ENCODE measurements around the gene GREB1L.

The GREB1L gene

DNA sequence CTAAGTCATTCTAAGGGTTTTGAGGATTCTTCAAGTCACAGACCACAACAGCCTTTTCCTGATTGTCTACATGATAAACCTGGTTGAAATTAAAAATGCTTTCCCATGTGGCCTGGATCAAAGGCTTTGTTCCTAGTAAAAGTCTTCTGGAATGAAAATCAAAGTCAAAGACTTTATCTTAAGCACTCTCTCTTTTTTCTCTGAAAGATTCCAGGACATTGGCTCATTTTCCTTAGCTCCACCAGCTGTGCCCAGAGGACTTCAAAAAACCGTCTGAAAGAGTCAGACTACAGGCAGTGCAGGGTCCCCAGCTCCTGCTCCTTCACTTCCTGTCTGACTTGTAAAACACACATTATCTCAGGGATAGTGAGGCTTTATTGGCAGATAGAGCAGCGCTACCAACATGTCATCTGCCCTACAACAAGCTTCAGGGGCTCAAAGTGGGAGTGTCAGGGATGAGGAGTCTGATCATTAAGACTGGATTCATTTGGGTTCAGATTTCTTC lies 210.3 kb downstream of the GREB1L start:
- DNase-seq, result no peak

DNA sequence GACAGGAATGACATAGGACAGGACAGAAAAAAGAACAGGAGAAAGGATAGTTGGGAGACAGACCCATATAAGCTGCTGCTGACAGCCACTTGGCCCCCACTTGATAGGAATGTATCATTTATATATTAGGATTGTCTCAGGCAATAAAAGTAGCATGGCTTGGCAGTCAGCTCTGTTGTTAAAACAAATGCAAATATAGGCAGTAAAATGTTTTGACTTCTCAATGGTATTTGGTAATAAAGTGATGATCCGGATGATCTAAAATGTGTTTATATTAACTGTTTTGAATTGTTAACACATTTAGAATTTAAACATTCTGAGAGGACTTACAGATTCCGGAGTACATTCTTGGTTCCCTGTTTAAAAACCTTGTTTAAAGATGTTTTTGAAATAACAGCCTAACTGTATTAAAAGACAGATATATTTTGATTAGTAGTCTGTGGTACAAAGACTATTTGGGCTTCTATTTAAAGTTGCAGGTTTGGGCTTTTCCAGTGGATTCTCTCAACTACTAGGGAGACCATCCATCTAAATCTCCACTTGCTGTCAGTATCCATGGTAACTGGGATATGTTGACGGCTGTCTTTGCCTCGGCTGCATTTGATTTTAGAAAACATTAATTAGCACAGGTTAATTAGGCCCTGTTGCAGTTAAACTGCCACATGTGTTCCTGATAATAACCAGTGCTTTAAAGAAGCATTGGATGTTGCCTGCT lies 210.9 kb downstream of the GREB1L start:
- no peak for DNase-seq

- no peak for DNase-seq
Measured at GRCh38 chr18:21453511-21453901, 211.5 kb downstream of the GREB1L start.

- no peak for DNase-seq
Measured at GRCh38 chr18:21454725-21455124, 212.7 kb downstream of the GREB1L start.

DNA sequence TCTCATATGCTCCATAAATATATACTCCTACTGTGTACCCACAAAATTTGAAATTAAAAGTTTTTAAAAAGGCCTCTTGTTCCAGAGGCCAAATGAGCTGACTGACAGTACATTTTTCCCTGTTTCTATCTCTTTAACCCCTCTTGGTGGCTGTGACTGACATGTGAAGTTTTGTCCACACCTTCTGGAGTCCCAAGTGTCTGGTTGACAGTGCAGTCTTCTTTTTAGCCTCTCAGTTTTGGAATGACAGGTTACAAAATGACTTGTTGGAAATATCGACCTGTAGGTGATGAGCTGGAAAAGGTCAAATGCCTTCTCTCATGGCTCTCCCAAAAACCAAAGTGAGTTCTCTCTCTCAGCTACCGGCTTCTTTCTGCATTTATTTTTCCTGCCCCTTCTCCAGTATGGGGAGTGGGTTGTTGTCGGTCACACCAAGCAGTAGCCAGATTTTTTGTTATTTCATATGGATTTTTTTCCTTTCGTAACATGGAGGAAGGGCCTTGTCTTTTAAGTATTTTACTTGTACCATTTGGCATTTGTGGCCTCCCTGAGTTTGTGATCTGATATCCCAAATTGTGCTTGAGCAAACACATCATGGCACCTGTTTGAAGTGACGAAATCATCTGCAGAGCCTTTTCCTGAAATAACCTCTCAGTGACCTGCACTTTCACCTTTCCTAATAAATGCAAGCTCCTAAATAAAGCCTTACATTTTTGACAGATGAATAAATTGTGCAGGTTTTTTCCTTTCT lies 214.6 kb downstream of the GREB1L start:
- no peak for DNase-seq

GRCh38 chr18:21457179-21457535 lies 215.1 kb downstream of the GREB1L start:
- DNase-seq, result no peak

DNA sequence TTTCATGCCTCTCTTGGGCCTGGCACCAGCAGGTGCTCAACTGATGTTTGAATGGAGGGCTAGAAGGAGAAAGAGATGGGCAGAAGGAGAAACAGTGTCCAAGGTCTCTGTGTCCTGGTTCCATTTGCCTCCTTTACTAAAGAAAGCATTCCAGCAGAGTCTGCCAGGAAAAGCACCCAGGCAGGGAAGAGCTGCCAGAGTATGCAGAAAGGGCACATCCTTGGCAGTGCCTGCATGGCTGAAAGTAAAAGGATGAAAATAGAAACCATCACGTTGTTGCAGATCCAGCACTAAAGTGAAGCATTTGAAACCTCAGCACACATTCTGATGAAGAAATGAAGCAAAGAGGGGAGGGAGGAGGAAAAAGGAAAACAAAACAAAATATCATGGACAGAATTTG lies 216.3 kb downstream of the GREB1L start:
- no peak for DNase-seq

- no peak for DNase-seq
Measured at GRCh38 chr18:21458788-21459187, 216.8 kb downstream of the GREB1L start.

GRCh38 chr18:21459706-21460286 lies 217.8 kb downstream of the GREB1L start:
- no peak for DNase-seq

- DNase-seq, result no peak
Measured at GRCh38 chr18:21461460-21461859, 219.4 kb downstream of the GREB1L start.

DNA sequence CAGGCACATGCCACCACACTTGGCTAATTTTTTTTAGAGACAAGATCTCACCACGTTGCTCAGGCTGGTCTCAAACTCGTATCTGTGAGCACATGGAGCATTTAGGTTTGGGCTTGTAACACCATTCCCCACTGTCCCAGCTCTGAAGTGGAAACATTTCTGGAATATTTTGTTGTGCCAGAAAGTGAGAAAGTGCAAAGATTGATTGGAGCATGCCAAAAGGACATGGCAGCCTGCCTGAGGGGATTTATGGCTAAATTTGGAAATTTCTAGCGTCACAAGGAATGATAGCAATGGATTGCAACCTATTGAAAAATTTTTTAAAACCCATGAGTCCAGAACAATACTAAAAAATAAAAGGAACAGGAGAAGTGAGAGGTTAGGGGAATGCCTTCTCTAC lies 221.7 kb downstream of the GREB1L start:
- no peak for DNase-seq

DNA sequence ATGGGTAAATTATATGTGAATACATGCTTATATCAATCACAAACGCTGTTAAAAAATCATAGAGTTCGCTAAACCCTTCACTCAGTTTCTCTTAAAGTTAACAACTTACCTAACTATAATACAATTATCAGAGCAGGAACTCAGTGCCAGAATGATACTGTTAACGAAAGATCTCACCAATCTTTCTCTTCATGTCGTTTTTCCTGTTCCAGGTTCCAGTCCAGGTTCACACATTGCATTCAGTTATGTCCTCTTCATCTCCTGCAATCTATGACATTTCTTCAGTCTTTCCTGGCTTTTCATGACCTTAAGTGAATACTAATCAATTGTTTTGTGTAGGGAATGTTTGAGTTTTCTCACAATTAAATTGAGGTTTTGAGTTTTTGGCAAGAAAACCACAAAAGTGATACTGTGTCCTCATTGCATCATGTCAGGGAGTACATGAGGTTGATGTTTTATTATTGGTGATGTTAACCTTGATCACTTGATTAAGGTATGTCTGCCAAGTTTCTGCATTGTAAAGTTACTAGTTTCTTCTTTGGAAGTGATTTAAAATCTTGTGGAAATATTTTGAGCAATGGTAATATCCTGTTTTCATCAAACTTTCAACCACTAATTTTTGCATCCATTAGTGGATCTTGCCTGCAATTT lies 226.6 kb downstream of the GREB1L start:
- no peak for DNase-seq

DNA sequence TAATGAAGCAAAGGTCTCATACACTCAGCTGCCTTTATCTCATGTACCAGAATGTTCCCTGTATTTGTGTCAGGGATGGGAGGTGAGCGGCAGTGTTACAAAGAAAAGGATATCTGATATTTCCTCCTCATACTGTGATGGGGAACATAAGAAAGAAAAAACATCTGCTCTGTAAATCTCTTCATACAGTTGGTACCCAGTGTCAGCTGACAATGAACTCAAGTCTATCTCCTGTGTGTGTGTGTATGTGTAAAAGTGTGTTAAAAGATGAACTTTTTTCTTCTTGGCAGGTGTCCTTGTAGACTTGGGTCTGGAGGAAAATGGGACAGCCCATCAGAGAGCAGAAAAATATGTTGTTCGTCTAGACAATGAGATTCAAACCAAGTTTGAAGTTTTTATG lies 230.7 kb downstream of the GREB1L start:
- no peak for DNase-seq

GRCh38 chr18:21474621-21475020 lies 232.6 kb downstream of the GREB1L start:
- DNase-seq, result no peak

- no peak for DNase-seq
Measured at GRCh38 chr18:21479721-21480120, 237.7 kb downstream of the GREB1L start.

DNA sequence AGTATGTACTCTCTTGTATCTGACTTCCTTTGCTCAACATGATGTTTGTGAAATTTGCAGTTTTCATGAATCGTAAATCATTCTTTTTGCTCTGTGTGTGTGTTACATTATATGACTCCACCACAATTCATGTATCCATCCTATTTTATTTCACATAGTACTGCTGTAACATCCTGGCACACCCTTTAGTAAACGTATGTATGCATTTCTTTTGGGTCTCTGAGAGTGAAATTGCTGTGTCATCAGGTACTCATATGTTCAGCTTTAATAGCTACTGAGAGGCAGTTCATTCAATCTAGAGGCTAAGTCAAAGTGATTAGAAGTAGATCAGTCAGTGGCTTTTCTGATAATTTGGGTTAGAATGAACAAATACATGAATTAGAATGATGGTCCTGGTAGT lies 239.7 kb downstream of the GREB1L start:
- no peak for DNase-seq

DNA sequence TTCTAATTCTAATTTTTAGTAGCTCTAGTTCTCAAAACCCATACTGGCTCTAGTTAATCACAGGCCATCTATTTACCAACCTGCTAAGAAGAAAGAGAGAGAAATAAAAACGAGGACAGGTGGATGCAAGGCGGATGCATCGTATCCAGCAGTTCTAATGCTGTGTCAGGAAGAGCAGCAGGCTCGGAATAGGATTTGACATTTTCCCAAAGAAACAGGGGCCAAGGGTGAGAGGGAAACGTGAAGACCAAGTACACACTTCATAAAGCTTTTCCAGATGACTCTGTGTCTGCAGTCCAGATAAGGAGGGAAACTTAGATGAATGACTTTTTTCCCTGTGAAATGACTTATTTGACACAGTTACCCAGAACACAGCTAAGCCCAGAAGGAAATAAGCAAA lies 241.0 kb downstream of the GREB1L start:
- DNase-seq, result no peak

DNA sequence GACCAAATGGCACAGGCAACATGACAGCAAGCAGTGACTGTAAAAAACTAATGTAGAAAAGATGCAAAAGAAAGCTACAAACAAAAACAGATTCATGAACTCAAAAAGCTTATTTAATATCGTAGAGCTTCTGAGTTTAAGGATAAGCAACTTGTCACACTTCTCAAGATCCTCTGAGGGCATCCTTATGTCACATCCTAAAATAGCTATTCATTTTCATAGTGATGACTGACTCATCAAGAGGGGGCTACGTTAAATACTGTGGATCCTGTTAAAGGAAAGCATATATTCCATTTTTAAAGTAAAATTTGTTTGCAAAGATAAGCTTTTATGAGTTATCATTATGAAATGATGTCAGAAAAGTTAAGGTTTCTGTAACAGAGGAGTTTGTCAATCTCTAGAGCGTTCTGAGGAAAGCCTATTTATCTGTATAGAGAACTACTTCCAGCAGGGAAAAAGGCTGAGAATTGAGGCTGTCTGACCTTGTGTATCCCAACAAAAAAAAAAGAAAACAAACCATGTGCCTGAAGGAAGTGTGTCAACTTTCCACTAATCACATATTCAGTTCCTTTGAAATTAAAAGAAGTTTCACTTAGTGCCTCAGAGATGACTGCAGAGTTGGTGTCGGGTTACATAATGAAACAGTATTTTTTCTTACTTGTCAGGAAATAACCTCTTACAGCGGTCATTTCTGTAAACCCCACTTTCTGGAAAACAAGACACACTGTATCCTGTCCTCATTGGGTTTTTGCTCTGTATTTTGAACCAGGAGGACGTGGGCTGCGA lies 243.0 kb downstream of the GREB1L start:
- DNase-seq, result peak; percentile 65

DNA sequence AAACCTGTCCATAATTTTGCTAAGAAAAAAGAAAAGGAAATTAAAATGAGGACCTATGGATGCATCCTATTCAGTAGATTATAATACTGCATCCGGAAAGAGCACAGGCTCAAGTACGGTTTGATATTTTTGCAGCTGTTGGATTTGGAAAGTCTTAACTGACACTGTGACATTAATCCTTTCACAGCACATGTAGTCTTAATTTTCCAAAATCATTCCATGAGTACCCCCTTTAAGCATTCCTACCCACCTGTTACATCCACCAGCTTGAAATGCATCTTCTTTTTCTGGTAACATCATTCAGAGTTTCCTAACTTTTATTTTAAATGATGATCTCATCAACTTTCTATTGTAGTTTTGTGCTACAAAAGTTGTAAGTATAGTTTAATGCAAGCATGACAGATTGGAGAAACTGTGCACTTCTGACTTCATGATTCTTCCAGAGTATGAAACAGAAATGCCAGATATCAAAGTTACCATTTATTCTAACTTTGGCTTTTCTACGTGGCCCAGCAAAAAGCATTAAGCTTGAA lies 244.9 kb downstream of the GREB1L start:
- no peak for DNase-seq

DNA sequence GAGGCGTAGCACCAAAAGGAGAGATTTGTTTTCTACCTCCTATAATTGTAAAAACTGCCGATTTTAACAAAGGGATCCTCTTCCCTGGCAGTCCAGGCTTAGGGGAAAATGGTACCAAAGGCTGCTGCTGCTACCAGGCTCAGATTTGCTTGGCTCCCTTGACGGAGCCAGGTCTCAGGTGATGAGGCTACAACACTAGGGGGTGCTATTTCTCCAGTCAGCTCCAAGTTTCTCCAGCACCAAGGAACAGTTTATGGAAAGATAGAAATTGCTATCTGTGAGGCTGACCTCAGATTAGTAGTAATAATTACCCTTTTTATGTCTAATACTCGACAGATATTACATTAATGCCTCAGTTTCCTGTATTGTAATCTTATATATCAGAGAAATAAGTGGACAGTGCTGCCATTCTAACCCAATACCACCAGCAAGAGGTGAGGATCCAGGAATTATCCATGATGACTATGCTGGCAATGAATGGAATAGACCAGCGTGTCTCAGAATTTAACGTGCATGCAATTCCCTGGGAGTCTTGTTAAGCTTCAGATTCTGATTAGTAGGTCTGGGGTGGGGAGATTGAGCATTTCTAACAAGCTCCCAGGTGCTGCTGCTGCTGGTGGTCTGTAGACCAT lies 247.2 kb downstream of the GREB1L start:
- peak; percentile 81 for DNase-seq

- DNase-seq, result no peak
Measured at GRCh38 chr18:21489919-21490495, 248.0 kb downstream of the GREB1L start.

- DNase-seq, result no peak
Measured at GRCh38 chr18:21490748-21491147, 248.7 kb downstream of the GREB1L start.

Measured in OCI-M1 (cell line).